HG03095 (cell line): ENCODE measurements around the gene WDR64.
A peak's percentile ranks its signal among the peaks of the same experiment; 100 is the strongest.
"Not testable (repeated sequence)": the region's sequence is repeated elsewhere in the genome, so short reads cannot be mapped to it uniquely, and the experiment has no call there.

Experiments used
- ATAC-seq: cut with Tn5 transposase; IDR thresholded peaks from one replicate; pipeline ENCODE4 v1.9.1; 2021; ENCODE audit warnings: moderate library complexity; ENCODE audit not compliant: unreplicated experiment

Gene WDR64

DNA sequence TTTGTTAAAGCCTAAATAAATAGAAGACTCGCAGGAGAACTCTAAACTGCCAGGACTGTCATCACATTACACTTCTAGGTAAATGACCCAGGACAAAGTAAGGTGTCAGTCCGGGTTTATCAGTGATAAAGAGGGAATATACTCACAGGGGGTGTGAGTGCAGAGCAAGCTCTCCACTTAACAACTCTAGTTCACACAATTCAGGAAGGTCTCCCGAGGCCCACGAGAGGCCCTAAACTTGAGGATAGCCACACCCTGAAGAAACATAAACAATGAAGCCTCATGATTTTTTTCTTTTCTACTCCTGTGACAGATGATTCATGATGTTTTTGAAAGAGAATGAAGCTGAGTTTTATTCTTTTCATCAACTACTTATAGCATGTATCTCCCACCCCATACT lies 130.3 kb downstream of the WDR64 start:
- no peak for ATAC-seq

DNA sequence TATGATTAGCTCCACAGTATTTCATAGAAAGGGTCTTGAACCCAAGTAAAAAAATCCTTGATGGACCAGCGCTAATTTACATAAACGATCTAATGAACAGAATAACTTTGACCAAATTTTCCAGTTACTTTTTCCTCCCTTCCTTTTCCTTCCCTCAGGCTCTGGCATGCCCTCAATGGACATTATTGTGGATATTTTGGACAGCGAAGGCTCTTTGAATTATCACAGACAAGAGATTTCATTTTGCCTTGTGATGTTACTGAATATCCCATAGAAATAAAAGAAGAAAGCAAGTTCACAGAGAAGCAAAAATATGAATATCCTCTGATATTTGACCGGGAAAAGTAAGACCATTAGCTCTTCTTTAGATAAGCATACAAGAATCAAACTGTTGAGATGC lies 135.6 kb downstream of the WDR64 start:
- ATAC-seq, result no peak

- no peak for ATAC-seq
Observed at GRCh38 chr1:241789061-241789460, 137.0 kb downstream of the WDR64 start.

DNA sequence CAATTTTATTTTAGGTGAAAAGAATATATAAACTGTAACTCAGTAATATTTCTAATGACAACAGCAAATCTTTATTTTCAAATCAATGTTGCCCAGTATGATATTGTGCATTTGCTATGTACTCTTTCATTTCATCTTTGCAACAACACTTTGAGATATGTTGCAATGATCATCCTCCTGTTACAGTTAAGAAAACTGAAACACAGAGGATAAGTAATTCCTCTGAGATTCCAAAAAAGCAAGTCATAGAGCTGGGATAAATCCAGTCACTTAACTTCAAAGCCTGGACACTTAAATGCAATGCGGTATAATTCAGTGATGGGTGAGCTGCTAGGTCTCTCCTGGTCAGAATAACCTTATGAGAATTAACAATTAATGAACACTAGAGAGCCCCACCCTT lies 147.3 kb downstream of the WDR64 start:
- no peak for ATAC-seq

GRCh38 chr1:241800640-241801039 lies 148.6 kb downstream of the WDR64 start:
- ATAC-seq, result no peak

DNA sequence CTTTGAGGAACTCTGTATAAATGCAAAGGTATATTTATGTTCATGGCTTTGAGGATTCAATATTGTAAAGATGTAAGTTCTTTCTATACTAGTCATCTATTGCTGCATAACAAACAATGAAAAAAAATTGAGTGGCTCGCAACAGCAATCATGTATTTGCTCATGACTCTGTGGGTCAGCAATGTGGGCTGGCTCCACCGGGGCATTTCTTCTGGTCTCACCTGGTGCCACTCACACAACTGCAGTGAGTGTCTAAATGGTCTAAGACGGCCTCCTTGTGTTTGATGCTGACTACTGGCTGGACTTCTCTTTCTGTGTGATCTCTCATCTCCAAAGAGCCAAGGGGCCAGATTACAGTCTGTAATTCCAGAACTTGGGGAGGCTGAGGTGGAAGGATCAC lies 150.8 kb downstream of the WDR64 start:
- ATAC-seq, result no peak

DNA sequence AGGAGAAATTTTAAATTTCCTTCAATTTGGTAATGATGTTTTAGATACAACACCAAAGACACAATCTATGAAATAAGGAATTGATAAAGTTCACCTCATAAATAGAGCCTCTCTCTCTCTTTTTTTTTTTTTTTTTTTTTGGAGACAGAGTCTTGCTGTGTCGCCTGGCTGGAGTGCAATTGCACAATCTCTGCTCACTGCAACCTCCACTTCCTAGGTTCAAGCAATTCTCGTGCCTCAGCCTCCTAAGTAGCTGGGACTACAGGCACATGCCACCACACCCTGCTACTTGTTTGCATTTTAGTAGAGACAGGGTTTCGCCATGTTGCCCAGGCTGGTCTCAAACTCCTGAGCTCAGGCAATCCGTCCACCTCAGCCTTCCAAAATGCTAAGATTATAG lies 152.6 kb downstream of the WDR64 start:
- ATAC-seq, result not testable (repeated sequence)

DNA sequence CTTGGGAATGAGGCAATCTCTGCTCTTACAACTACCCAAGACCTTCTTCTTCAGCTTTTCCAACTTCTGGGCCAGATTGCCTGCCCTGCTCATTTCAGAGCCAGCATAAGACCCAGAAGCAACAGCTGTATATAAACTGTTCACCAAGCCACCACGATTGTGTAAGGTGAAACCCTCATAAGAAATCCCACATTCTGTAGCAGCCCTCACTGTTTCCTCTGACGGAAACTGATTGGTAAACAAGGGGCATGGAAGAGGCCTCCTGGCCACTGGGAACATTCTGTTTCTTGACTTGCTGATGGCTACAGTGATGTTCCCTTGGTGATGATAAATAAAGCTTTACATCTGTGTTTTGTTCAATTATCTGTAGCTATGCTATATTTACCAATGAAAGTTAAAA lies 156.2 kb downstream of the WDR64 start:
- no peak for ATAC-seq

- peak; percentile 84 for ATAC-seq
Observed at GRCh38 chr1:241810769-241811405, 158.8 kb downstream of the WDR64 start.

GRCh38 chr1:241813768-241814320 lies 161.8 kb downstream of the WDR64 start:
- no peak for ATAC-seq

DNA sequence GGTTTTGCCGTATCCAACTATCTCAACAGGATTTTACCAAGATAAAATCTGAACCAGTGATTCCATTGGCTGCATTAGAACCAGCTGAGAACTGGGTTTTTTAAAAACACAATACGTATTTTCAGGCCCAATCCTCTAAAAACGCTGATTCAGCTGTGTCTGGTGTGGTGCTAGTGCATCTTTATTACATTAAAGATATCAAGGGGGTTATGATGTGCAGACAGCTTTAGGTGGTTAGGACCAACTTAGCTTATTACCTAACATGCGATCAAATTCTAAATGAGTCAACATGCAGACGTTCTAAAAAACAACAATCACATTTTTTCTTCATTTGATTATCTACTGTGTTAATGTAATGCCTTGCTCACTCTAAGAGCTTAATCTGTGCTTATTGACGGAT lies 163.9 kb downstream of the WDR64 start:
- ATAC-seq, result no peak

DNA sequence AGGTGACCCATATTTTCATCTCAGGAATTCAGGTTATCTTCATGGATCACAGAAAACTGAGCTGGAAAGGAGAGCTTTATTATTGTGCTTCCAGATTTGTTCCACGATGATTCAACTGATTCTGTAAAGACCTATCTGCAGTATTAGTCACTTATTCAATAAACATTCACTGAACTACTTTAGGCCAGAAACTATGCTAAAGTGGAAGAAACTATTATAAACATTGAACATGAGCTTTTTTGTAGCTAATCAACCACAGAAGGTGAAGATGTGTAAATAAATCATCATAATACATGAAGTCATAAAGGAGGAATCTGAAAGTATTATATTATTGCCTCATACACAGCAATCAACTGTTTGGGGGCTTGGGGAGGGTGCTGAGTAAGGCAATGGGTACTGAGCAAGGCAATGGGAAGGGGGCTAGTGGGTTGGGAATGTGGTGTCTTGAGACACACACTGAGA lies 165.3 kb downstream of the WDR64 start:
- no peak for ATAC-seq

GRCh38 chr1:241817956-241818612 lies 166.0 kb downstream of the WDR64 start:
- ATAC-seq, result no peak

- no peak for ATAC-seq
Observed at GRCh38 chr1:241819340-241819866, 167.3 kb downstream of the WDR64 start.

DNA sequence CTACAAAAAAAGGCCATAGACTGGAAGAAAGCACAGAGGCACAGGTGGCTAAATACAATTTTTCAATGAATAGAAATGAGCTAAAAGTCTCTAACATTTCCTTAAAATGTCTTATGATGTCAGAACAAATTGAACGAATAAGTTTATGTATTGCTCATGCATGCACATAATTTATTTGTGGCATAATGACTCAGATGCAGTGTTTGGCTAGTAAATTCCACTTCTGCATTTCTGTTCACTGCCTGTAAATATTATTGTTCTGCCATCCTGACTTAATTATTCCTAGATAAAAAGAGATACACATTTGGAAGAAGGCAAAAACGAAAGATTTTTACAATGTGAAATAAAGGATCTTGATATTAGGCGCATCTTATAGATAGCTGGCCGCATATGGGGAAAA lies 169.3 kb downstream of the WDR64 start:
- no peak for ATAC-seq

GRCh38 chr1:241822846-241823245 lies 170.8 kb downstream of the WDR64 start:
- ATAC-seq, result no peak

DNA sequence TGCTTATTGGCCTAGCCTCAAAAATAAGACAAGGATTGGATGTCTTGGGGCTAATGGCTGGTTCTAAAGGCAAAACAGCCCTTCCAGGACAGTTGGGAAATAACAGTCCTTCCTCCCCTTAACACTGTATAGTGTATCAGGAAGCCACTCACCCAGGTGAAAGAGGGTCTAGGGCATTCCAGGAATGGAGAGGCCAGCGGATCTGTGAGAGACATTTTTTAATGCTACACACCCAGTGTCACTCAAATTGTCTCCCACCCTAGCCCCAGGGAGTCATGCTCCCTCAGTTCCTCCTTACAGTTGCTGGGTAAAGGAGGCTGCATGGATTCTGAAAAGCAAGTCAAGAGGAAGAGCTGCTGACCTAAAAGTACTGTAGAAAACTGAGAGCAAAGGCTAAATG lies 171.8 kb downstream of the WDR64 start:
- no peak for ATAC-seq

GRCh38 chr1:241825581-241825980 lies 173.5 kb downstream of the WDR64 start:
- ATAC-seq, result no peak

GRCh38 chr1:241826613-241827012 lies 174.5 kb downstream of the WDR64 start:
- not testable (repeated sequence) for ATAC-seq

GRCh38 chr1:241827264-241827663 lies 175.2 kb downstream of the WDR64 start:
- ATAC-seq, result no peak

GRCh38 chr1:241828463-241829021 lies 176.5 kb downstream of the WDR64 start:
- no peak for ATAC-seq

DNA sequence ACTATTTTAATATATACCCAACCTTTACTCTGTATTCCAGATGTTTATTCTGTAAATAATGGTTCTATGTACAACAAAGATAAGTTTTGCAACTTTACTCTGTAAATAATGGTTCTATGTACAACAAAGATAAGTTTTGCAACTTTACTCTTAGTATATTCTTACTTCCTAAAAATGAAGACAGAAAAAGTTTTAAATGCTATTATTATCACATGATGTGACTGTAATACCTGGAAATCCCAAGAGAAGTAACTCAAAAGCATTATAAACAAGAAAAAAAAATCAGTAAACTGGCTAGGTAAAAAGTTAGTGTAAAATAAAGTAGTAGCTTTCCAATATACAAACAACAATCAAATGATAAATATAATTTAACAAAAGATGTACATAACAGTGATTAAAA lies 177.4 kb downstream of the WDR64 start:
- ATAC-seq, result no peak
